Inferior parietal cortex (tissue), 1 donor: ENCODE results near the gene EDN1.
"Not testable (repeated sequence)": the region's sequence is repeated elsewhere in the genome, so short reads cannot be mapped to it uniquely, and the experiment has no call there.

Experiments used
- DNase-seq: peaks from one replicate; pipeline ENCODE4 v3.0.0-alpha.2; 2016; ENCODE audit errors: extremely low spot score

The EDN1 gene

GRCh38 chr6:12294851-12295536 is 4.8 kb downstream of the EDN1 start:
- DNase-seq, result no peak

- DNase-seq, result no peak
Measured at GRCh38 chr6:12295558-12296254, 5.5 kb downstream of the EDN1 start.

- DNase-seq, result no peak
Measured at GRCh38 chr6:12296255-12296573, 6.1 kb downstream of the EDN1 start.

GRCh38 chr6:12296604-12297003 is 6.4 kb downstream of the EDN1 start:
- DNase-seq, result no peak

- no peak for DNase-seq
Measured at GRCh38 chr6:12297363-12298016, 7.3 kb downstream of the EDN1 start.

GRCh38 chr6:12298017-12298978 is 8.1 kb downstream of the EDN1 start:
- DNase-seq, result no peak

GRCh38 chr6:12298995-12299394 is 8.8 kb downstream of the EDN1 start:
- no peak for DNase-seq

- DNase-seq, result no peak
Measured at GRCh38 chr6:12301018-12301417, 10.9 kb downstream of the EDN1 start.

GRCh38 chr6:12304487-12304886 is 14.3 kb downstream of the EDN1 start:
- no peak for DNase-seq

- no peak for DNase-seq
Measured at GRCh38 chr6:12309070-12309469, 18.9 kb downstream of the EDN1 start.

- DNase-seq, result no peak
Measured at GRCh38 chr6:12311106-12311505, 20.9 kb downstream of the EDN1 start.

GRCh38 chr6:12312736-12313135 is 22.6 kb downstream of the EDN1 start:
- no peak for DNase-seq

GRCh38 chr6:12313306-12313991 is 23.3 kb downstream of the EDN1 start:
- DNase-seq, result no peak

GRCh38 chr6:12313992-12314589 is 23.9 kb downstream of the EDN1 start:
- DNase-seq, result no peak

GRCh38 chr6:12314751-12315150 is 24.6 kb downstream of the EDN1 start:
- no peak for DNase-seq

GRCh38 chr6:12315292-12316081 is 25.3 kb downstream of the EDN1 start:
- no peak for DNase-seq

- no peak for DNase-seq
Measured at GRCh38 chr6:12318749-12319148, 28.6 kb downstream of the EDN1 start.

- DNase-seq, result not testable (repeated sequence)
Measured at GRCh38 chr6:12320074-12320473, 29.9 kb downstream of the EDN1 start.

- no peak for DNase-seq
Measured at GRCh38 chr6:12324099-12324498, 33.9 kb downstream of the EDN1 start.

GRCh38 chr6:12324748-12325147 is 34.6 kb downstream of the EDN1 start:
- no peak for DNase-seq
